DMS153 treated with DMSO at 0.1 percent for 48 hours (cell line): ENCODE results near the gene H1-8.
"Not testable (repeated sequence)": the region's sequence is repeated elsewhere in the genome, so short reads cannot be mapped to it uniquely, and the experiment has no call there.

Source experiments
- DNase-seq: peaks from one replicate; lab custom pipeline; 2025; ENCODE audit not compliant: unreplicated experiment; lab: John Stamatoyannopoulos, UW

The H1-8 gene

GRCh38 chr3:129514563-129514962 is 28.4 kb upstream of the H1-8 start:
- DNase-seq = no peak

GRCh38 chr3:129515108-129515820 is 27.7 kb upstream of the H1-8 start:
- not testable (repeated sequence) for DNase-seq

- DNase-seq = not testable (repeated sequence)
Observed at GRCh38 chr3:129515821-129516432, 27.0 kb upstream of the H1-8 start.

- no peak for DNase-seq
Observed at GRCh38 chr3:129517516-129517915, 25.5 kb upstream of the H1-8 start.

- no peak for DNase-seq
Observed at GRCh38 chr3:129518038-129518561, 24.9 kb upstream of the H1-8 start.

GRCh38 chr3:129518581-129518980 is 24.4 kb upstream of the H1-8 start:
- no peak for DNase-seq

GRCh38 chr3:129519449-129519848 is 23.5 kb upstream of the H1-8 start:
- DNase-seq = no peak

GRCh38 chr3:129519896-129520715 is 22.9 kb upstream of the H1-8 start:
- DNase-seq = no peak

GRCh38 chr3:129520960-129521359 is 22.0 kb upstream of the H1-8 start:
- DNase-seq = no peak

- no peak for DNase-seq
Observed at GRCh38 chr3:129521611-129522010, 21.4 kb upstream of the H1-8 start.

GRCh38 chr3:129522953-129523352 is 20.0 kb upstream of the H1-8 start:
- DNase-seq = no peak

GRCh38 chr3:129524081-129524480 is 18.9 kb upstream of the H1-8 start:
- DNase-seq = no peak

GRCh38 chr3:129525341-129525968 is 17.5 kb upstream of the H1-8 start:
- no peak for DNase-seq

- DNase-seq = no peak
Observed at GRCh38 chr3:129526121-129526900, 16.7 kb upstream of the H1-8 start.

- DNase-seq = no peak
Observed at GRCh38 chr3:129527262-129527661, 15.7 kb upstream of the H1-8 start.

- DNase-seq = no peak
Observed at GRCh38 chr3:129528589-129529100, 14.3 kb upstream of the H1-8 start, which contains the start of gene RHO. Gene RHO, plus strand, starts transcription at chr3:129528639. Its CDS starts 95 bp downstream, at chr3:129528734.

GRCh38 chr3:129529436-129530210 is 13.4 kb upstream of the H1-8 start:
- DNase-seq = no peak

- DNase-seq = no peak
Observed at GRCh38 chr3:129530251-129530791, 12.7 kb upstream of the H1-8 start.

GRCh38 chr3:129530821-129531220 is 12.2 kb upstream of the H1-8 start:
- DNase-seq = no peak
